Duodenal mucosa (tissue), 2 donors: ENCODE results near the gene LETM1.

ENCODE experiments used
- H3K27ac ChIP-seq: one replicate; pipeline ENCODE4 v1.7.0; 2013; ENCODE audit warnings: low read depth, low read length
- H3K27me3 ChIP-seq, 2 donors: one replicate each; pipeline ENCODE4 v1.7.0; 2013; ENCODE audit warnings: low read length in 2 of 2, control low read depth in 1 of 2; ENCODE audit not compliant: insufficient read depth in 2 of 2, control insufficient read depth in 1 of 2
- H3K36me3 ChIP-seq, 2 donors: one replicate each; pipeline ENCODE4 v1.7.0; 2013; ENCODE audit warnings: low read length in 2 of 2, control low read depth in 1 of 2; ENCODE audit not compliant: insufficient read depth in 2 of 2, control insufficient read depth in 1 of 2
- H3K4me1 ChIP-seq, 2 donors: one replicate each; pipeline ENCODE4 v1.7.0; 2013; ENCODE audit warnings: low read length in 2 of 2, control low read depth in 1 of 2; ENCODE audit not compliant: insufficient read depth in 2 of 2, control insufficient read depth in 1 of 2
- H3K4me3 ChIP-seq, 2 donors: one replicate each; pipeline ENCODE4 v1.7.0; 2013; ENCODE audit warnings: low read length in 2 of 2, low read depth in 1 of 2
- H3K9ac ChIP-seq, 2 donors: one replicate each; pipeline ENCODE4 v1.7.0; 2013; ENCODE audit warnings: low read length in 2 of 2, low read depth in 1 of 2
- H3K9me3 ChIP-seq, 2 donors: one replicate each; pipeline ENCODE4 v1.7.0; 2013; ENCODE audit warnings: low read length in 2 of 2, control low read depth in 1 of 2; ENCODE audit not compliant: control insufficient read depth in 1 of 2

The LETM1 gene

DNA sequence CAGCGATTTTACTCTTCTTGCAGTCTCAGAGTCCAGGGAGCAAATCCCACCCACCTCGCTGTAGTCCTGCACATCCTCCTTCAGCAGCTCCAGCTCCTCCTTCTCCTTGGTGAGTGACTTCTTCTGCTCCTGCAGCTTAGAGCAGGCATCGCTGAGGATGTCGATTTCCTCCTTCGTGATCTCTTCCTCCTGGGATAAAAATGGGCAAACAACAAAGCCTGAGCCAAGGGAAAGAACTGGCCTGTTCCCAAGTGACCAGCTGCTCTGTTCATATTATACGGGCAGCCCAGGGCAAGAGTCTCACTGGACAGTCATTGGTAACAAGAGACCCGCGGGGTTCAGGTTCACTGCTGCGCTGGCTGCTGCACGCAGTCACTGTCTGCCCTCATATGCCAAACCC, 36.7 kb downstream of the LETM1 start:
- H3K36me3 ChIP-seq = peaks cover 44 to 84% of the 10 kb centered on the region in 2 donors
- H3K9ac ChIP-seq = no peak overlapping the region
- H3K4me3 ChIP-seq = no peak overlapping the region
- no peaks in the 10 kb centered on the region for H3K4me1 ChIP-seq
- H3K27me3 ChIP-seq = no peaks in the 10 kb centered on the region
- no peak overlapping the region for H3K27ac ChIP-seq
- no peaks in the 10 kb centered on the region for H3K9me3 ChIP-seq

DNA sequence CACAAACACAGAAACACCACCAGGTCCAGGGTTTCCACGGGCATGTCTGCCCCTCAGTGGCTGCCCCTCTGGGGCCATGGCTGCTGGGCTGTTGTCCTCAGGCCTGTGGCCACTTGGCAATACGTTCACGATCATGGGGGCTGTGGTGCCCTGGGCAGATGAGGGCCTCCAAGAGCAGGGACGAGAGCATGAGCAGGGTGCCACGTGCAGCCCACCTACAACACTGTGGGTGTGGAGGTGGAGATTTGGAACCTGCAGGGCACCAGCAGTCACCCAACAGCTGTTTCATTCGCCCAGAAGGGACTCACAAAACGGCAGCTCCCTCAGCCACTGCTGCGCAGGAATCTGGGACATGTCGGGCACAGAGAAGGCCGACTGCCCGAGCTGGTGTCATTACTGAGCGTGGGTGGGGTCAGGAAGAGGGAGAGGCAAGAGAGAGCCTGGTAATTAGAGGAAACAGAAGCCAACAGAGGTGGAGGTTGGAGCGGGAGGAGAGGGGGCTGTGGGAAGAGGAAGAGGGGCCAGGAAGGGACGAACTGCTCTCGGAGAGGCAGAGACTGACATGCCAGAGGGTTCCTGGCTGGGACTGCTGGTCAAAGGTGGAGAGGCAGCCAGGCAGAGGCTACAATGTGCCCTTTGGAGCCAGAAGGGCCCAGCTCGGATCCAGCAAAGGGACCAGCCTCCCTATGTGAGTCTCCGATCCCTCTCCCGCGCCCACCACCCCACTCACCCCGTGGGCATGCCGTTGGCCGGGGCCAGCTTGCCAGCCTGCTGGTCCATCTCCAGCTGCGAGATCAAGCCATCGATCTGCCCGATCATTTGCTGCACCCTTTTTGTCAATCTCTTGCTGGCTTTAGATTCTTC, 39.7 kb downstream of the LETM1 start:
- no peaks in the 10 kb centered on the region for H3K9me3 ChIP-seq
- peaks cover 32 to 74% of the 10 kb centered on the region in 2 donors for H3K36me3 ChIP-seq
- no peak overlapping the region for H3K27ac ChIP-seq
- H3K9ac ChIP-seq = no peak overlapping the region
- H3K4me1 ChIP-seq = no peaks in the 10 kb centered on the region
- H3K27me3 ChIP-seq = no peaks in the 10 kb centered on the region
- H3K4me3 ChIP-seq = no peak overlapping the region

GRCh38 chr4:1815096-1815996, 40.6 kb downstream of the LETM1 start:
- no peak overlapping the region for H3K9ac ChIP-seq
- no peaks in the 10 kb centered on the region for H3K4me1 ChIP-seq
- H3K4me3 ChIP-seq = no peak overlapping the region
- H3K27me3 ChIP-seq = no peaks in the 10 kb centered on the region
- peaks cover 32 to 69% of the 10 kb centered on the region in 2 donors for H3K36me3 ChIP-seq
- no peaks in the 10 kb centered on the region for H3K9me3 ChIP-seq
- no peak overlapping the region for H3K27ac ChIP-seq

DNA sequence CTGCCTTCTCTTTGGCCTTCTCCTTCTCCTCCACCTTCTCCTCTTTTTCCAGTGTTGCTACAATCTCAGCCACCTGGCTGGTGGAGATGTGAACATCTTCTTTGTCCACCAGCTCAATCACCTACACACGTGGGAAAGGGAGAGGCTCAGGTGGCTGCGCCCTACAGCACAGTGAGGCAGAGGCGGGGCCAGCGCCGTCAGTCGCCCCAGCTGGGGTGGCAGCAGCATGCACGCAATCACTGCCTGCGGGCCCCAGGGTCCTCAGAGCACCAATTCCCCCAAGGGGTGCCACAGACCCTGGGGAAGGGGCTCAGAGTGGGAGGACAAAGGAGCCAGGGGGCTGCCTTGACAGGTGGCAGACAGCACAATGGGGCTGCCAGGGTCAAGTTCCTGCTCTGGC, 41.5 kb downstream of the LETM1 start:
- Histone ChIP-seq H3K4me3 (no peak overlapping the region), H3K9me3 (no peaks in the 10 kb centered on the region), H3K27ac (no peak overlapping the region), H3K9ac (no peak overlapping the region), H3K4me1 (no peaks in the 10 kb centered on the region), H3K27me3 (no peaks in the 10 kb centered on the region), H3K36me3 (peaks cover 29 to 61% of the 10 kb centered on the region in 2 donors)

GRCh38 chr4:1813915-1814314, 42.0 kb downstream of the LETM1 start:
- no peaks in the 10 kb centered on the region for H3K27me3 ChIP-seq
- no peak overlapping the region for H3K9ac ChIP-seq
- H3K4me1 ChIP-seq = no peaks in the 10 kb centered on the region
- no peak overlapping the region for H3K4me3 ChIP-seq
- H3K27ac ChIP-seq = no peak overlapping the region
- H3K9me3 ChIP-seq = no peaks in the 10 kb centered on the region
- peaks cover 23 to 55% of the 10 kb centered on the region in 2 donors for H3K36me3 ChIP-seq

DNA sequence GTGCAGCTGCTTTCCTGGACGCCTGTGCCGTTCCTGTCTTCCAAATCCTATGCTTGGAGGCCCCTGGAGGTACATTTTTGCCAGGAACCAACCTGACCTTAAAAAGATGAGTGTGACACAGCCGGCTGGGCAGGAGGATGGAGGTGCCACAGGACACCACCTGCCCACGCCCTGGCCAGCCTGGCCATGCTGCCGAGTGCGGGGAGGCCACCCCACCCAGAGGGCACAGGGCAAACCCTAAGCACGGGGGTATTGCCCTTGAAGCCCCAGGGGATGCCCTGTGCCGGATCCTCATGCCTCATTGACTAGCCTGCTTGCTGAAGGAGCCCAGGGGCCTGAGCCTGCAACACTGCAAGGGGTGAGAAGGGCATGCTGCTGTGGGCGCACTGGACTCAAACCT, 42.7 kb downstream of the LETM1 start:
- H3K4me3 ChIP-seq = no peak overlapping the region
- peaks cover 23 to 51% of the 10 kb centered on the region in 2 donors for H3K36me3 ChIP-seq
- H3K9me3 ChIP-seq = no peaks in the 10 kb centered on the region
- no peak overlapping the region for H3K27ac ChIP-seq
- H3K9ac ChIP-seq = no peak overlapping the region
- no peaks in the 10 kb centered on the region for H3K4me1 ChIP-seq
- H3K27me3 ChIP-seq = no peaks in the 10 kb centered on the region

GRCh38 chr4:1812720-1813119, 43.2 kb downstream of the LETM1 start:
- Histone ChIP-seq H3K27ac (no peak overlapping the region), H3K4me1 (no peaks in the 10 kb centered on the region), H3K4me3 (no peak overlapping the region), H3K9me3 (no peaks in the 10 kb centered on the region), H3K9ac (no peak overlapping the region), H3K27me3 (no peaks in the 10 kb centered on the region), H3K36me3 (peaks cover 23 to 50% of the 10 kb centered on the region in 2 donors)

GRCh38 chr4:1810765-1811164, 45.2 kb downstream of the LETM1 start:
- no peaks in the 10 kb centered on the region for H3K27me3 ChIP-seq
- H3K9ac ChIP-seq = no peak overlapping the region
- H3K4me3 ChIP-seq = no peak overlapping the region
- H3K4me1 ChIP-seq = no peaks in the 10 kb centered on the region
- peaks cover 15 to 46% of the 10 kb centered on the region in 2 donors for H3K36me3 ChIP-seq
- no peak overlapping the region for H3K27ac ChIP-seq
- H3K9me3 ChIP-seq = no peaks in the 10 kb centered on the region

GRCh38 chr4:1809754-1810502, 46.0 kb downstream of the LETM1 start:
- H3K4me3 ChIP-seq = no peak overlapping the region
- H3K9ac ChIP-seq = no peak overlapping the region
- no peaks in the 10 kb centered on the region for H3K27me3 ChIP-seq
- no peaks in the 10 kb centered on the region for H3K9me3 ChIP-seq
- H3K36me3 ChIP-seq = peaks cover 10 to 45% of the 10 kb centered on the region in 2 donors
- H3K27ac ChIP-seq = no peak overlapping the region
- H3K4me1 ChIP-seq = no peaks in the 10 kb centered on the region
